Loucy (cell line): ENCODE results near the gene IGFL4.

ENCODE experiments used
- H2AFZ ChIP-seq: fragments of 200-600 bp; sonication (generic); 2 replicates; pipeline ENCODE4 v1.6.0; 2016; ENCODE audit warnings: antibody characterized with exemption, mild to moderate bottlenecking, low read length, moderate library complexity
- H3F3A ChIP-seq: fragments of 200-600 bp; 2 replicates; pipeline ENCODE4 v1.6.0; 2016; ENCODE audit warnings: antibody characterized with exemption, low read depth, mild to moderate bottlenecking
- H3K27me3 ChIP-seq: fragments of 200-600 bp; sonication (generic); 2 replicates; pipeline ENCODE4 v1.6.1; 2014; ENCODE audit warnings: low read length, mild to moderate bottlenecking; ENCODE audit not compliant: insufficient read depth, poor library complexity, severe bottlenecking
- H3K36me3 ChIP-seq: fragments of 200-600 bp; sonication (generic); 2 replicates; pipeline ENCODE4 v1.6.1; 2016; ENCODE audit warnings: low read length; ENCODE audit not compliant: insufficient read depth
- H3K4me1 ChIP-seq: fragments of 200-600 bp; sonication (generic); 2 replicates; pipeline ENCODE4 v1.5.1; 2014; ENCODE audit warnings: low read length, mild to moderate bottlenecking; ENCODE audit not compliant: insufficient read depth, poor library complexity, severe bottlenecking
- H3K4me2 ChIP-seq: fragments of 200-600 bp; sonication (generic); 2 replicates; pipeline ENCODE4 v1.6.0; 2014; ENCODE audit warnings: antibody characterized with exemption, low read length, low read depth, mild to moderate bottlenecking; ENCODE audit not compliant: poor library complexity, severe bottlenecking
- H3K4me3 ChIP-seq: fragments of 200-600 bp; sonication (generic); 2 replicates; pipeline ENCODE4 v1.5.1; 2014; ENCODE audit warnings: low read length, mild to moderate bottlenecking, mixed read lengths; ENCODE audit not compliant: poor library complexity, severe bottlenecking
- H3K79me2 ChIP-seq: fragments of 200-600 bp; sonication (generic); 2 replicates; pipeline ENCODE4 v1.6.1; 2014; ENCODE audit warnings: low read length; ENCODE audit not compliant: insufficient read depth
- H3K9ac ChIP-seq: fragments of 200-600 bp; sonication (generic); 2 replicates; pipeline ENCODE4 v1.6.0; 2014; ENCODE audit warnings: mild to moderate bottlenecking, low read depth, low read length, moderate library complexity; ENCODE audit not compliant: poor library complexity, severe bottlenecking
- H3K9me2 ChIP-seq: fragments of 200-600 bp; sonication (generic); replicated peaks from 2 replicates; pipeline ENCODE4 v1.6.1; 2016; ENCODE audit warnings: low read depth, low read length, mixed read lengths
- H3K9me3 ChIP-seq: fragments of 200-600 bp; sonication (generic); 2 replicates; pipeline ENCODE4 v1.6.1; 2014; ENCODE audit warnings: mild to moderate bottlenecking, antibody characterized with exemption, low read length, low read depth; ENCODE audit not compliant: insufficient read depth
- H4K20me1 ChIP-seq: fragments of 200-600 bp; sonication (generic); 2 replicates; pipeline ENCODE4 v1.6.0; 2014; ENCODE audit warnings: antibody characterized with exemption, low read length, mild to moderate bottlenecking; ENCODE audit not compliant: insufficient read depth, poor library complexity, severe bottlenecking
- CTCF ChIP-seq: fragments of 200-600 bp; sonication (generic); conservative IDR thresholded peaks from 2 replicates; pipeline ENCODE4 v1.5.1; 2014; ENCODE audit warnings: mild to moderate bottlenecking, antibody characterized with exemption, low read length
- EZH2phosphoT487 ChIP-seq: fragments of 200-600 bp; IDR thresholded peaks from 2 replicates; pipeline ENCODE4 v1.6.1; 2018; ENCODE audit warnings: antibody characterized with exemption, mild to moderate bottlenecking, moderate library complexity, borderline replicate concordance

Gene IGFL4

GRCh38 chr19:46065486-46066071, 24.8 kb upstream of the IGFL4 start:
- Histone ChIP-seq H3F3A (no peaks in the 10 kb centered on the region), H3K9ac (no peak overlapping the region), H3K36me3 (no peaks in the 10 kb centered on the region), H3K4me2 (no peak overlapping the region), H3K27me3 (peaks cover 14% of the 10 kb centered on the region), H3K4me1 (no peaks in the 10 kb centered on the region), H3K9me3 (no peaks in the 10 kb centered on the region; the same call in 1 of the 2 replicates), H2AFZ (no peak overlapping the region), H3K79me2 (no peaks in the 10 kb centered on the region), H3K9me2 (no peaks in the 10 kb centered on the region), H3K4me3 (no peak overlapping the region), H4K20me1 (no peaks in the 10 kb centered on the region)
- no peak for TF ChIP-seq CTCF
- no peak for TF ChIP-seq EZH2phosphoT487

GRCh38 chr19:46063201-46063600, 22.4 kb upstream of the IGFL4 start:
- no peaks in the 10 kb centered on the region for H3K9me2 ChIP-seq
- no peak overlapping the region for H3K4me2 ChIP-seq
- peaks cover 6% of the 10 kb centered on the region for H3K27me3 ChIP-seq
- no peaks in the 10 kb centered on the region; the same call in 1 of the 2 replicates for H3K9me3 ChIP-seq
- TF ChIP-seq EZH2phosphoT487, result no peak
- TF ChIP-seq CTCF, result no peak
- no peak overlapping the region for H2AFZ ChIP-seq
- H3K79me2 ChIP-seq, result no peaks in the 10 kb centered on the region
- H4K20me1 ChIP-seq, result no peaks in the 10 kb centered on the region
- no peaks in the 10 kb centered on the region for H3K36me3 ChIP-seq
- H3F3A ChIP-seq, result no peaks in the 10 kb centered on the region
- H3K9ac ChIP-seq, result no peak overlapping the region
- H3K4me1 ChIP-seq, result no peaks in the 10 kb centered on the region
- H3K4me3 ChIP-seq, result no peak overlapping the region

GRCh38 chr19:46060012-46060411, 19.2 kb upstream of the IGFL4 start:
- Histone ChIP-seq H3K9ac (no peak overlapping the region), H3K9me2 (no peaks in the 10 kb centered on the region), H3F3A (no peaks in the 10 kb centered on the region), H3K27me3 (no peaks in the 10 kb centered on the region), H3K36me3 (no peaks in the 10 kb centered on the region), H3K4me2 (no peak overlapping the region), H3K79me2 (no peaks in the 10 kb centered on the region), H3K9me3 (no peaks in the 10 kb centered on the region; the same call in 1 of the 2 replicates), H4K20me1 (no peaks in the 10 kb centered on the region), H2AFZ (no peak overlapping the region), H3K4me1 (no peaks in the 10 kb centered on the region), H3K4me3 (no peak overlapping the region)
- TF ChIP-seq EZH2phosphoT487 (no peak), CTCF (no peak)
